Neuronal stem cell (in vitro differentiated cells): Measurements from ENCODE around the gene VWA8.
"Not testable (repeated sequence)": the region's sequence is repeated elsewhere in the genome, so short reads cannot be mapped to it uniquely, and the experiment has no call there.

Source experiments
- DNase-seq: peaks from one replicate; pipeline ENCODE4 v3.0.0-alpha.2; 2013; ENCODE audit warnings: low spot score
- H2AFZ ChIP-seq: one replicate; pipeline ENCODE4 v1.6.1; 2013; ENCODE audit warnings: mild to moderate bottlenecking, low read length, inconsistent platforms
- H2AK5ac ChIP-seq: 2 replicates; pipeline ENCODE4 v1.6.1; 2013; ENCODE audit warnings: low read depth, mild to moderate bottlenecking, inconsistent platforms, low read length, moderate library complexity, mixed read lengths
- H2BK120ac ChIP-seq: 2 replicates; pipeline ENCODE4 v1.6.1; 2013; ENCODE audit warnings: low read depth, mild to moderate bottlenecking, inconsistent platforms, low read length, moderate library complexity, mixed read lengths
- H2BK12ac ChIP-seq: one replicate; pipeline ENCODE4 v1.6.1; 2013; ENCODE audit warnings: low read length, inconsistent platforms
- H2BK15ac ChIP-seq: 2 replicates; pipeline ENCODE4 v1.6.1; 2013; ENCODE audit warnings: mild to moderate bottlenecking, low read length, inconsistent platforms, mixed read lengths
- H2BK5ac ChIP-seq: one replicate; pipeline ENCODE4 v1.6.1; 2013; ENCODE audit warnings: inconsistent platforms, mild to moderate bottlenecking, low read length, moderate library complexity
- H3K14ac ChIP-seq: one replicate; pipeline ENCODE4 v1.6.1; 2013; ENCODE audit warnings: low read length, inconsistent platforms
- H3K18ac ChIP-seq: 2 replicates; pipeline ENCODE4 v1.6.1; 2013; ENCODE audit warnings: low read length, inconsistent platforms
- H3K23ac ChIP-seq: 2 replicates; pipeline ENCODE4 v1.6.1; 2013; ENCODE audit warnings: low read depth, mild to moderate bottlenecking, mixed read lengths, low read length, inconsistent platforms; ENCODE audit not compliant: poor library complexity
- H3K27ac ChIP-seq: replicated peaks from 3 replicates; pipeline ENCODE4 v1.5.1; 2013; ENCODE audit warnings: low read length, inconsistent platforms
- H3K27me3 ChIP-seq, 3 experiments: 2 replicates each; pipeline ENCODE4 v1.6.1; 2013; ENCODE audit warnings: low read length in 3 of 3, mild to moderate bottlenecking in 2 of 3, inconsistent platforms in 1 of 3, low read depth in 1 of 3, mixed read lengths in 1 of 3, moderate library complexity in 1 of 3; ENCODE audit not compliant: control insufficient read depth in 3 of 3, insufficient read depth in 3 of 3
- H3K36me3 ChIP-seq, 2 donors: replicated peaks in 1 of 2; 2 replicates each; pipeline ENCODE4 v1.6.1; 2013; ENCODE audit warnings: low read length in 2 of 2; ENCODE audit not compliant: control insufficient read depth in 2 of 2, insufficient read depth in 2 of 2
- H3K4ac ChIP-seq: 2 replicates; pipeline ENCODE4 v1.6.1; 2013; ENCODE audit warnings: inconsistent platforms, mild to moderate bottlenecking, low read length, moderate library complexity
- H3K4me1 ChIP-seq, 2 donors: 1 replicate in 1 of 2; 2 replicates in 1 of 2; pipeline ENCODE4 v1.6.1; 2013; ENCODE audit warnings: low read length in 2 of 2, low read depth in 1 of 2; ENCODE audit not compliant: control insufficient read depth in 2 of 2, insufficient read depth in 1 of 2
- H3K4me2 ChIP-seq: one replicate; pipeline ENCODE4 v1.6.1; 2013; ENCODE audit warnings: mild to moderate bottlenecking, low read length, inconsistent platforms; ENCODE audit not compliant: insufficient read depth, poor library complexity, severe bottlenecking
- H3K4me3 ChIP-seq, 2 donors: 2 replicates each; pipeline ENCODE4 v1.5.1; 2013; ENCODE audit warnings: low read length in 2 of 2, mild to moderate bottlenecking in 2 of 2, inconsistent platforms in 1 of 2, moderate library complexity in 1 of 2
- H3K79me1 ChIP-seq: one replicate; pipeline ENCODE4 v1.6.1; 2013; ENCODE audit warnings: low read depth, mild to moderate bottlenecking, inconsistent platforms, low read length, moderate library complexity
- H3K9ac ChIP-seq: one replicate; pipeline ENCODE4 v1.6.1; 2013; ENCODE audit warnings: mild to moderate bottlenecking, low read depth, low read length, inconsistent platforms; ENCODE audit not compliant: poor library complexity
- H3K9me3 ChIP-seq, 2 donors: replicated peaks in 1 of 2; 2 replicates each; pipeline versions ENCODE3 to v1.6.1; 2013; ENCODE audit warnings: low read length in 2 of 2, mild to moderate bottlenecking in 2 of 2, inconsistent platforms in 1 of 2, low read depth in 1 of 2, mixed read lengths in 1 of 2, moderate library complexity in 1 of 2; ENCODE audit not compliant: control insufficient read depth in 2 of 2, insufficient read depth in 1 of 2
- H4K8ac ChIP-seq: one replicate; pipeline ENCODE4 v1.6.1; 2013; ENCODE audit warnings: low read depth, mild to moderate bottlenecking, inconsistent platforms, low read length, moderate library complexity
- H4K91ac ChIP-seq: one replicate; pipeline ENCODE4 v1.6.1; 2013; ENCODE audit warnings: low read length, low read depth, mild to moderate bottlenecking, inconsistent platforms; ENCODE audit not compliant: poor library complexity
- WGBS, 2 donors: extraction: QIAGEN DNeasy Blood & Tissue Kit; methylation state at CpG; one replicate each; pipeline ENCODE4 v1.1.7; 2013; ENCODE audit warnings: missing lambda C conversion rate in 2 of 2, mixed read lengths in 1 of 2; ENCODE audit not compliant: insufficient read length in 2 of 2, insufficient replicate concordance in 1 of 2; ENCODE audit errors: extremely low coverage in 2 of 2; 5-methylcytosine and 5-hydroxymethylcytosine counted together

Gene VWA8

GRCh38 chr13:41883147-41883546 is 77.8 kb downstream of the VWA8 start:
- H3K9me3 ChIP-seq, result peaks cover 0 to 14% of the 10 kb centered on the region in 2 donors
- no peak overlapping the region for H2BK120ac ChIP-seq
- no peak overlapping the region for H2AK5ac ChIP-seq
- H3K4me1 ChIP-seq, result no peaks in the 10 kb centered on the region
- no peak overlapping the region for H2BK12ac ChIP-seq
- no peaks in the 10 kb centered on the region for H3K27me3 ChIP-seq
- H3K4ac ChIP-seq, result no peak overlapping the region
- no peak overlapping the region for H3K23ac ChIP-seq
- H3K18ac ChIP-seq, result no peak overlapping the region
- H3K4me2 ChIP-seq, result no peak overlapping the region
- H2BK5ac ChIP-seq, result no peak overlapping the region
- H4K8ac ChIP-seq, result no peak overlapping the region
- H3K9ac ChIP-seq, result no peak overlapping the region
- H3K14ac ChIP-seq, result no peak overlapping the region
- H3K27ac ChIP-seq, result no peak overlapping the region
- no peak overlapping the region for H3K4me3 ChIP-seq
- no peak for DNase-seq
- no peak overlapping the region for H4K91ac ChIP-seq
- H3K79me1 ChIP-seq, result no peaks in the 10 kb centered on the region
- H2AFZ ChIP-seq, result no peak overlapping the region
- no peak overlapping the region for H2BK15ac ChIP-seq
- peaks cover 0 to 39% of the 10 kb centered on the region in 2 donors for H3K36me3 ChIP-seq

GRCh38 chr13:41881890-41882289 is 79.0 kb downstream of the VWA8 start:
- not testable (repeated sequence) for H3K4me2 ChIP-seq, H3K18ac ChIP-seq, H3K79me1 ChIP-seq, H2AK5ac ChIP-seq, H3K27ac ChIP-seq, H3K4ac ChIP-seq, H4K91ac ChIP-seq, H3K23ac ChIP-seq, H3K27me3 ChIP-seq, H4K8ac ChIP-seq, H3K4me1 ChIP-seq, DNase-seq, H2AFZ ChIP-seq, H2BK15ac ChIP-seq, H3K4me3 ChIP-seq, H2BK120ac ChIP-seq, H2BK12ac ChIP-seq, H2BK5ac ChIP-seq, H3K14ac ChIP-seq, H3K9ac ChIP-seq
- peaks cover 0 to 36% of the 10 kb centered on the region in 2 donors for H3K36me3 ChIP-seq
- H3K9me3 ChIP-seq, result peaks cover 0 to 14% of the 10 kb centered on the region in 2 donors
- no CpG with 5 or more reads among the region's 32 CpGs for WGBS, 2 donors

- no peak overlapping the region for H2AK5ac ChIP-seq
- H3K4me3 ChIP-seq, result no peak overlapping the region
- peaks cover 0 to 36% of the 10 kb centered on the region in 2 donors for H3K36me3 ChIP-seq
- H2BK15ac ChIP-seq, result no peak overlapping the region
- no peak for DNase-seq
- WGBS, 2 donors, result no CpG with 5 or more reads among the region's 1 CpG
- H3K27ac ChIP-seq, result no peak overlapping the region
- H3K4me1 ChIP-seq, result no peaks in the 10 kb centered on the region
- no peak overlapping the region for H4K8ac ChIP-seq
- no peak overlapping the region for H2BK12ac ChIP-seq
- no peak overlapping the region for H2BK120ac ChIP-seq
- H3K27me3 ChIP-seq, result no peaks in the 10 kb centered on the region
- peaks cover 0 to 14% of the 10 kb centered on the region in 2 donors for H3K9me3 ChIP-seq
- no peak overlapping the region for H3K4ac ChIP-seq
- no peaks in the 10 kb centered on the region for H3K79me1 ChIP-seq
- H4K91ac ChIP-seq, result no peak overlapping the region
- no peak overlapping the region for H3K23ac ChIP-seq
- no peak overlapping the region for H3K14ac ChIP-seq
- no peak overlapping the region for H3K9ac ChIP-seq
- no peak overlapping the region for H3K4me2 ChIP-seq
- H3K18ac ChIP-seq, result no peak overlapping the region
- no peak overlapping the region for H2BK5ac ChIP-seq
- no peak overlapping the region for H2AFZ ChIP-seq
Measured at GRCh38 chr13:41880966-41881365, 79.9 kb downstream of the VWA8 start.

- no peak overlapping the region for H2AFZ ChIP-seq
- no peak overlapping the region for H2BK15ac ChIP-seq
- H2BK5ac ChIP-seq, result no peak overlapping the region
- H3K27ac ChIP-seq, result no peak overlapping the region
- H3K27me3 ChIP-seq, result no peaks in the 10 kb centered on the region
- H3K23ac ChIP-seq, result no peak overlapping the region
- no peak for DNase-seq
- no peak overlapping the region for H4K91ac ChIP-seq
- H2BK120ac ChIP-seq, result no peak overlapping the region
- no peak overlapping the region for H3K9ac ChIP-seq
- no peak overlapping the region for H3K4me2 ChIP-seq
- H3K4me3 ChIP-seq, result no peak overlapping the region
- no peaks in the 10 kb centered on the region for H3K4me1 ChIP-seq
- H3K4ac ChIP-seq, result no peak overlapping the region
- no peak overlapping the region for H3K18ac ChIP-seq
- no peak overlapping the region for H2AK5ac ChIP-seq
- no peaks in the 10 kb centered on the region for H3K9me3 ChIP-seq
- WGBS, 2 donors, result no CpG with 5 or more reads among the region's 4 CpGs
- no peak overlapping the region for H3K14ac ChIP-seq
- H4K8ac ChIP-seq, result no peak overlapping the region
- H3K79me1 ChIP-seq, result no peaks in the 10 kb centered on the region
- no peak overlapping the region for H2BK12ac ChIP-seq
- H3K36me3 ChIP-seq, result peaks cover 0 to 29% of the 10 kb centered on the region in 2 donors
Measured at GRCh38 chr13:41864658-41865057, 96.3 kb downstream of the VWA8 start.
